MCF 10A (cell line): ENCODE results near the gene KRT7. TPM values are rescaled to one million over a fixed set of nuclear protein-coding genes. Genes with fewer than 3 reads are reported as not detected.

Source experiments
- BruUV-seq: library from RNA; stranded (reverse); fragments of 400-500 nt; replicated peaks from 2 replicates; lab custom pipeline; 2021; lab: Mats Ljungman, UMichigan
- CTCF ChIA-PET: fragments of 300-600 bp; sonication (Branson Sonifier 250); formaldehyde crosslinking; extraction: SDS; loops from one replicate; lab custom pipeline; 2021; ENCODE audit warnings: antibody characterized with exemption, inconsistent platforms; lab: Yijun Ruan, JAX
- POLR2A ChIA-PET: fragments of 300-600, 350-650 bp; sonication (Branson Sonifier 250); formaldehyde crosslinking; extraction: SDS; loops from one replicate; lab custom pipeline; 2020; ENCODE audit warnings: antibody characterized with exemption, inconsistent platforms; lab: Yijun Ruan, JAX
- DNase-seq: peaks from one replicate; pipeline ENCODE4 v3.0.0-alpha.2; 2018; ENCODE audit not compliant: unreplicated experiment
- H3K27ac Mint-ChIP-seq: one replicate; pipeline ENCODE4 v1.8.0; 2022; ENCODE audit warnings: mild to moderate bottlenecking, low read depth, mixed read lengths; ENCODE audit not compliant: unreplicated experiment
- H3K27me3 Mint-ChIP-seq: one replicate; pipeline ENCODE4 v1.8.0; 2022; ENCODE audit warnings: mixed read lengths; ENCODE audit not compliant: insufficient read depth, unreplicated experiment
- H3K36me3 Mint-ChIP-seq: one replicate; pipeline ENCODE4 v1.8.0; 2022; ENCODE audit warnings: mild to moderate bottlenecking, moderate library complexity, mixed read lengths; ENCODE audit not compliant: insufficient read depth, unreplicated experiment
- H3K4me1 Mint-ChIP-seq: one replicate; pipeline ENCODE4 v1.8.0; 2022; ENCODE audit warnings: mixed read lengths; ENCODE audit not compliant: insufficient read depth, unreplicated experiment
- H3K4me3 Mint-ChIP-seq: one replicate; pipeline ENCODE4 v1.8.0; 2022; ENCODE audit warnings: mild to moderate bottlenecking, moderate library complexity, mixed read lengths; ENCODE audit not compliant: unreplicated experiment
- H3K9me3 Mint-ChIP-seq: one replicate; pipeline ENCODE4 v1.8.0; 2022; ENCODE audit warnings: mixed read lengths; ENCODE audit not compliant: unreplicated experiment
- intact Hi-C: fragments of 100-400 bp; cut with micrococcal nuclease; formaldehyde crosslinking; loops from 2 replicates; pipeline ENCODE4 v1.14.1; 2022
- total RNA-seq: library from RNA; stranded (reverse); gene quantifications from 2 replicates; pipeline ENCODE4 v1.2.3, GENCODE V29; 2022
- TF ChIP-seq, protein P1 (sequence below): fragments of 200-600 bp; IDR thresholded peaks from one replicate; pipeline ENCODE4 v1.8.0; 2022; ENCODE audit warnings: antibody characterized with exemption, mild to moderate bottlenecking; ENCODE audit not compliant: unreplicated experiment

The KRT7 gene
- total RNA-seq, 1 experiment from 2014 or later, result 3,360 TPM

DNA sequence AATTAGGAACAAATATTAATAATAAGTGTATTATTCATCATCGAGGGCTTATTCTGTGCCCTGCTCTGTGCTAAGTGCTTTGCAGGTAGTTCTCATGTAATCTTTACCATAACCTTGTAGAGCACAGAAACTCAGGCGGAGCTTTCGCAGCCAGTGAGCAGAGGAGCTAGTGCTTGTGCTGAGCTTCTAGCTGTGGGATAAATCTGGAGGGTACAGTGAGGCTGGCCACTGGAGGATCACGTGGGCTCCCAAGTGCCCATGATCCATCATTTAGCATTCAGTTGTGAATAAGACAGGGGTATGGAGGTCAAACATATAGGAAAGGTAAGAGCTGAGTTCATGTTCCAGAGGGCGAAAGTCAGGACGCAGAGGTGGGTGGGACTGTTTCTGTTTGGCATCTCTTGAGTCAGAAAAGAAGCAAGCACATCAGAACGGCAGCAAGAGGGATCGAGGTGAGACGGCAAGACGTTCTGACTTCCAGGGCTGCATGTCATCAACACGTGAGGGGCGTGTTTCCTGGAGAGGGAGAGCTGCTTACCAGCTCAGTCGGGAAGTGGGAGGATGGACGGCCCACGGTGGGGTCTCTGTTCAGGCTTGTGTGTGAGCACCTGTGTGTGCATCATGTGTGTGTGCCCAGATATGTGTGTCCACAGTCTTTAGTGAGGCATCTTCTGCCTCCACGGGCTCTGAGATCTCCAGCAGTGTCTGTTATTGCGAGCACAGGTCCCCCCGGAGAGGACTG is 24.4 kb upstream of the KRT7 start:
- BruUV-seq, result no TSS peak
- H3K4me1 Mint-ChIP-seq, result peaks cover 69% of the 10 kb centered on the region
- TF ChIP-seq, protein P1, sequence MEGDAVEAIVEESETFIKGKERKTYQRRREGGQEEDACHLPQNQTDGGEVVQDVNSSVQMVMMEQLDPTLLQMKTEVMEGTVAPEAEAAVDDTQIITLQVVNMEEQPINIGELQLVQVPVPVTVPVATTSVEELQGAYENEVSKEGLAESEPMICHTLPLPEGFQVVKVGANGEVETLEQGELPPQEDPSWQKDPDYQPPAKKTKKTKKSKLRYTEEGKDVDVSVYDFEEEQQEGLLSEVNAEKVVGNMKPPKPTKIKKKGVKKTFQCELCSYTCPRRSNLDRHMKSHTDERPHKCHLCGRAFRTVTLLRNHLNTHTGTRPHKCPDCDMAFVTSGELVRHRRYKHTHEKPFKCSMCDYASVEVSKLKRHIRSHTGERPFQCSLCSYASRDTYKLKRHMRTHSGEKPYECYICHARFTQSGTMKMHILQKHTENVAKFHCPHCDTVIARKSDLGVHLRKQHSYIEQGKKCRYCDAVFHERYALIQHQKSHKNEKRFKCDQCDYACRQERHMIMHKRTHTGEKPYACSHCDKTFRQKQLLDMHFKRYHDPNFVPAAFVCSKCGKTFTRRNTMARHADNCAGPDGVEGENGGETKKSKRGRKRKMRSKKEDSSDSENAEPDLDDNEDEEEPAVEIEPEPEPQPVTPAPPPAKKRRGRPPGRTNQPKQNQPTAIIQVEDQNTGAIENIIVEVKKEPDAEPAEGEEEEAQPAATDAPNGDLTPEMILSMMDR, result no peak
- no peaks in the 10 kb centered on the region for H3K9me3 Mint-ChIP-seq
- CTCF ChIA-PET, result interaction anchor here (0.6 to 2.4 kb wide), 11 partner anchors 17 to 671 kb away, joined by 3 to 13 read pairs (median 3); partner anchors contain the start of gene KRT80
- H3K4me3 Mint-ChIP-seq, result no peak overlapping the region
- H3K36me3 Mint-ChIP-seq, result no peaks in the 10 kb centered on the region
- H3K27ac Mint-ChIP-seq, result peak overlapping the region; percentile 61
- POLR2A ChIA-PET, result interaction anchor here (0.6 to 2.6 kb wide), 15 partner anchors 11 to 728 kb away, joined by 3 to 16 read pairs (median 3); partner anchors contain the start of genes KRT7 and KRT80
- no peak for DNase-seq
- no peaks in the 10 kb centered on the region for H3K27me3 Mint-ChIP-seq
- intact Hi-C loops, result no loop called here

DNA sequence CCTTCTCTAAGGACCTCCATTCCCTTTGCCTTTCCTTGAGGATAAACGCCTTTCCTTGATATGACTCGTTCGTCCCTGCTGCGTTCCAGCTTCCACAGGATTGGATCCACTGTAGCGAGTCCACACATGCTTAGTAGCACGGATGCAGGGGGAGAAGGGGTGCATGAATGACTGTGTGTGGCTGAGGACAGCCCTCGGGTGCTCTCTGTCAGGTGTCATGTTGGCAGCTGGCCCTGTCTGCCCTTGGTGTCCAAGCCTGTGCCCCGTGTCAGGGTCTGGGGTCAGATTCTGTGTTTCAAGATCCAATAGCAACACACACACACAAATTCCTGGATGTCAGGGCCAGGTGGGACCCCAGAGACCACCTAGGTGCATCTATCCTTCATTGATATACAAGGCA is 23.7 kb upstream of the KRT7 start:
- no peaks in the 10 kb centered on the region for H3K9me3 Mint-ChIP-seq
- BruUV-seq, result no TSS peak
- POLR2A ChIA-PET, result interaction anchor here (0.7 to 2.6 kb wide), 6 partner anchors 17 to 315 kb away, joined by 3 to 16 read pairs (median 6); partner anchors contain the start of genes KRT7 and KRT80
- H3K4me1 Mint-ChIP-seq, result peaks cover 69% of the 10 kb centered on the region
- H3K27ac Mint-ChIP-seq, result peak overlapping the region; percentile 89
- no peak overlapping the region for H3K4me3 Mint-ChIP-seq
- H3K27me3 Mint-ChIP-seq, result no peaks in the 10 kb centered on the region
- H3K36me3 Mint-ChIP-seq, result no peaks in the 10 kb centered on the region
- CTCF ChIA-PET, result interaction anchor here (0.6 to 2.4 kb wide), 6 partner anchors 10 to 141 kb away, joined by 3 to 13 read pairs (median 3); no protein-coding TSS in a partner anchor
- TF ChIP-seq, protein P1, result no peak
- intact Hi-C loops, result no loop called here
- DNase-seq, result peak; percentile 68

DNA sequence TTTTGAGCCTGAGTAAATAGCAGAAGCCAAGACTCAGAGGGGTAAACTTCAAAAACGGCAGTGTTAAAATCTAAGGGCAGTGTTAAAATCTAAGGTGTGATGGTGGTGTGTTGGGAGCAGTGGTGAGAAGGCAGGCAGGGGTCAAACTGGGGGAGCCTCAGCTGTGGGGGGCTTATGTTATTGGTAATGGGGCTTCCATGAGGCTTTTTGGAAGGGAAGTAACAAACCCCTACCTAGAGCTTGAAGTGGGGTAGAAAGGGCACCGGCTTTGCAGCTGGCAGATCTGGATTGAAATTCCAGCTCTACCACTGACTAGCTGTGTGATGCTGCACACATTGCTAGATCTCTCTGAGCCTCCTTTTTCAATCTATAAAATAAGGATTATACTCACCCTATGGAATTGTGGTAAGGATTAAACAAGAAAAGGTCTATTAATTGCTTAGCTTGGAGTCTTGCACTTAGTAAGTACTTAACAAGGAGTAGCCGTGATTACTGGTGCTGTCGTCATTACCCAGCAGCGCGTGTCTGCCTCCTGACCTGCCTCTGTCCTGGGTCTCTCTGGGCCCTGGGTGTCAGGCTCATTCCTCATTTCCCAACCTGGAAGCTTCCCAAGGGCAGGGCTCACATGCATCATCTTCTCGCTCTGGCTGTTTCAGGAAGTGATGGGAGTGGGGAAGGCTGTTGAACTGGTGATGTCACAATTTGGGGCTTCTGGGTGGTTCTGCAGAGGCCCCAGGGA is 22.7 kb upstream of the KRT7 start:
- peak; percentile 97 for DNase-seq
- peaks cover 78% of the 10 kb centered on the region for H3K4me1 Mint-ChIP-seq
- TF ChIP-seq, protein P1, result no peak
- ChIA-PET POLR2A (interaction anchor here (0.7 to 2.6 kb wide), 16 partner anchors 10 to 651 kb away, joined by 3 to 16 read pairs (median 4); partner anchors contain the start of gene KRT80), CTCF (interaction anchor here (0.6 to 1.5 kb wide), 12 partner anchors 9 to 838 kb away, joined by 3 to 5 read pairs (median 3); no protein-coding TSS in a partner anchor)
- H3K27me3 Mint-ChIP-seq, result no peaks in the 10 kb centered on the region
- H3K9me3 Mint-ChIP-seq, result no peaks in the 10 kb centered on the region
- TSS peak; percentile 98 for BruUV-seq
- H3K4me3 Mint-ChIP-seq, result no peak overlapping the region
- H3K36me3 Mint-ChIP-seq, result no peaks in the 10 kb centered on the region
- intact Hi-C loops, result loop anchor here (10.0 kb wide), 1 partner anchor 664 kb away; no protein-coding TSS in a partner anchor
- H3K27ac Mint-ChIP-seq, result peak overlapping the region; percentile 89
